ENCODE measurements around the gene ADAMTS9. TPM values are rescaled to one million over a fixed set of nuclear protein-coding genes. Genes with fewer than 3 reads are reported as not detected.
A peak's percentile ranks its signal among the peaks of the same experiment; 100 is the strongest.

The ADAMTS9 gene
- total RNA-seq, 1 donor from 2014 or later = 123 TPM

DNA sequence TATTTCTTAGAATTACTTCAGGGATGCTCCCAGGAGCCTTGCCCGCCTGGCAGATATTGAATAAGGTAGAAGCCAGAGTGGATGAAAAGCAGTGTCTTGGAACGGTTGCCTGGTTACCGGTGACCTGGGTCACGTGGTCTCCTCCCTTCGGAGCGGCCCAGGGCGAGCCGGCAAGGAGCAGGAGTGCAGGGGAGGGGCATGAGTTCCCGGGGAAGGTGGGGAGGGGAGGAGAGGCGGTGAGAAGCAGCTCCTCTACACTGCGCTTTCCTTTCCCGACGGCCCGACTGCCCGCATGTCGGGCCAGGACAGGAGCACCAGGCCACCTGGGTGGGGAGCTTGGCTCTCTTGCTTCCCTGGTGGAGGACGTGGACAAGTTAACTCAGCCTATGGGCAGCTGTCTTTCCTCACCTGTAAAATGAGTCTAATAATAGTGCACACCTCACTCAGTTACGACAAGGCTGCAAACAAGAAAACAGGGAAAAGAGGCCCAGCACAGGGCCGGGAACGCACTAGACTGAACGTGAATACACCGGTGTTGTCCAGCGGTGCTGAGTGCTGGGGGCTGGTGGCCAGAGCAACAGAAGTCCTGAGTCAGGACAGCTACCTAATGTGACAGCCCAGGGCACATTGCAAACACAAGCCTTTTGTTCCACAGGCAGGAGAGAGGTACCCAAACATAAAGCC is 198.3 kb downstream of the ADAMTS9 start:
- peak; percentile 79 for DNase-seq (ENCODE audit: low read depth)

DNA sequence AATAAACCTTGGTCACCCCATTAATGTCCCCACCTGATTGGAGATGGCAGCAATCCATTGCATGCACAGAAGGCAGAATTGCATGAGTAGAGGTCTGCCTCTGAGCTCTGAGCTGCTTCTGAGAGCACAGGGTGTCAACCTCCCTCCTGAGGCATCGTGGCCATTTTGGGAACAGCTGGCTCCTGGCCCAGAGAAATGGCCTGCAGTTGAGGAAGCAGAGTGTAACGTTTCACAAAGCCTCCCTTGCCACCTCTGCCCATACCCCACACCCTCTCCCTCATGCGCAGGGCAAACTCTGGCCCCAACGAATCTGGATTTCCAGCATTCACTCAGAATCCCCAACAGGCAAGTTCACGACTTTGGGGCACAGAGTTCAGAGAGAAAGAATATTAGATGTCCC is 198.9 kb downstream of the ADAMTS9 start:
- DNase-seq (ENCODE audit: low read depth) = no peak

DNA sequence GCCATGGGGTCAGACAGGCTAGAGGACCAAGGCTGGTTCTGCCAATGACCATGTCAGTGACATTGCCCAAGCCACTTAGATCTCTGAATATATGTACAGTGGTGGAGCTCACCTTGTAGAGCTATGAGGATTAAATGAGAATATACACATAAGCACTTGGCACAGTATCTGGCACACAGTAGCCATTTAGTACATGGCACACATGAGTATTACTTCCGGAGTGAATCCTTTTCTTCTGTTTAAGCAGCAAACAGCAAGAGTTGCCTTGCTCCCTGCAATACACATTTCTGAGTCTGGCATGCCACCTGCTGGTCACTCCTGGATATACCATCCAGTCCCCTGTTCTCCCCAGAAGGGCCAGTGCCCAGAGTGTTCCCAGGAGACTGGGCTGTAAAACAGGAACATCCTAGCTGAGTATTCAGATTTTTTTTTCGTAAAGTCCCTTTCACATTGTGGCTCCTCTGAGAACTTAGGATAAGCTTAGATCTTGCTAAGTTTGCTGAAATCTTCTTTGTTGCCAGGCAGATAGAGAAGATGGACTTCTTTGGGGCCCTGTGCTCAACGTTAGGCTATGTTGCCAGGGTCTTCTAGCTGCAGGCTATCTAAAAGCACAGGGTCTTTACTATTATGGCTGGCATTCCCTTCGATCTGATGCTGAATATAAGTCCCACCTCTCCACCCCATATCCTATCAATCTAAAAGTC is 203.4 kb downstream of the ADAMTS9 start:
- peak; percentile 75 for DNase-seq (ENCODE audit: low read depth)

DNA sequence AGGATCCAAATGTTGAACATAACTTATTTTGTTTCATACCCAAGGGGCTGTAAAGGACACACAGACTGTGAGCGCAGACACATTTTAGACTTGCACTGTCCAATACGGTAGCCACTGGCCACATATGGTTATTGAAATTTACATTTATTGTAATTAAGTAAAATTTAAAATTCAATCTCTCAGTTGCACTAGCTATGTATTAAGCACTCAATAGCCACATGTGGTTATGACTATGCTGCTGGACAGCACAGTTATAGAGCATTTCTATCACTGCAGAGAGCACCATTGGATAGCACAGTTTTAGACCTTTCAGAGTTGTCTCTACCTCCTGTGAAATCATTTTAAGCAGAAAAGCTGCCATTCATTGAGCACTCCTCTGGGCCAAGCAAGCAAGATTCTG is 204.3 kb downstream of the ADAMTS9 start:
- no peak for DNase-seq (ENCODE audit: low read depth)

DNA sequence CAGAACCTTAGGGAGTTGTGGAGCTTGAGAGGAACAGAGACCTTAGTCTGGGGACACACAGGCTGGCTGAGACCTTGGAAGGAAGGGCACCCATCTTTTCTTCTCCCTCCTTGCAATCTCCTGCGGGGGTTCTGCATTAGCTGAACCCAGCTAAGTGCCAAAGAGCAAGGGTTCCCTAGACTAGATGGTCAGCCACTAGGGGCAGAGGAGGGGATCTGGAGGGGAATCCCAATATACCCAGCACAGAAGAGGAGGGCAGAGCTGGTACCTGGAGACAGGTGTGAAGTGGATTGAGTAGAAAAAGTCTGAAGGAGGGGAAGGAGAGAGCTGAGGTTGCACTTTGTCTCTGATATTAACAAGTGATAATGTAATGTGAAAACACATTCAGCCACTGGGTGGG is 212.8 kb downstream of the ADAMTS9 start:
- DNase-seq (ENCODE audit: low read depth) = no peak

DNA sequence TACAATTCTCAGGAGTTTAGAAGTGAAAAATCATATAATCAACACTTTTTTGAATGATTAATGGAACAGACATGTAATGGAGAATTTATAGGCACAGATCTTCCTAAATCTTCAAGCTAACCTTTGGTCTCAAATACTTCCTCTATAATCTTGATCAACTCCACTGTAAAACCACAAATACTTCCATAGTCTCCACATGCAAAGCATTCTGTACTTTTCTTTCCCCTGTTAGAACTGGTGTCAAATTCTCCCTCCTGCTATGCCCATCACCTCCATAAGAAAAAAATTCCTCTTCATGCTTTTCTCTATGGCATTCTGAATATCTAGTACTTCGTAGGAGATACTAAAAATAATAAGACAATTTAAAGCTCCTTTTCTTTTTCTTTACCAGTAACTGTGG is 214.3 kb downstream of the ADAMTS9 start:
- DNase-seq (ENCODE audit: low read depth) = no peak

DNA sequence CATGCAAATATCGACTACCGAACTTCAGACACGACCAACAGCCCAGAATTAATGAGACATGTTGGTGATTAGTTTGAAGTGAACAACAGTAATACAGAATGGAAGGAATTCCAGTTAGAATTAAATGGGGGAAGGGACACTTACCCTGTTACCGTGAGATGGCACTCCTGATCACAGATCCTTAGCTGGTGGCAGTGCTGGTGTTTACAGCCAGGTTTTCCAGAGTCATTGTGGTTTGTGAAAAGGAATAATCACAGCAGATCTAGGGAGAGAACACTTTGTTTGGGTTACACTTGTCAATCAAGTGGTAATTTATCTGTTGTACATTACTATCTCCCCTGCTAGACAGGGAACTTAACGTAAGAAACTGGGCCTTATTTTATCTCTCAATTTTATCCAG is 217.4 kb downstream of the ADAMTS9 start:
- DNase-seq (ENCODE audit: low read depth) = no peak

DNA sequence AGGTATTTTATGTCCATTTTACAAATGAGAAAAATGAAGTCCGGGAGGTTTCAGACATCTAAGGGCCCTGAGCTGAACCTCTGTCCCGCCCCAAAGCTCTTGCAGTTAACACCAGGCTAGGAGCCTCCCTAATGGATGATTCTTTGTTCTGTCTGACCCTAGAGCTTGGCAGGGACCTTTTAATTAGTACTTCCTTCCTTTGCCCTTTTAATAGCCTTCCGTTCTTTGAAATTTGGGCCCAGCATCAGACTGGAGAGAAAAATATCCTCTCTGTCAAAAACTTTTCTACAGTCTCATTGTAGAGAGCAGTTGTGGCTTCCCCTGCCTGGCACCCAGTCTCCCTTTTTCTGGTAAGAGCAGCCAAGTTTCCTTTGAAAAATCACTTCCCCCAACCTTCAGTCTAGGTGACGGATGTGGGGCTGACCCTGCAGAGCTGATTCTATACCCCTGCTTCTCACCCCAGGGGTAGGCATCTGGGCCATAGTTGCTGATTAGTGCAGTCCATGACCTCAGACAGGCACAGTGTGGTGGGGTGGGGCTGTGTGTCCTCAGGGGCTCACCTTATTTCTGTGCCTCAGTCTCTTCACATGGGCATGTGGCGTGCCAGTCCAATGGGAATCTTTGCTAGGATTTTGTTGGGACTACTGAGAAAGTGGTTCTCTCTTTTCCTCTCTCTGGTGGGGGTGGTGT is 220.4 kb downstream of the ADAMTS9 start:
- no peak for DNase-seq (ENCODE audit: low read depth)
